Heart left ventricle (tissue), 13 donors: ENCODE measurements around the gene BCL2L1.

Experiments
- POLR2A ChIP-seq, 2 donors: fragments of 450-650 bp; IDR thresholded peaks; one replicate each; pipeline ENCODE4 v1.6.1; 2017; ENCODE audit warnings: antibody characterized with exemption in 2 of 2, mild to moderate bottlenecking in 2 of 2, moderate library complexity in 2 of 2
- TF ChIP-seq, protein P1 (sequence below), 12 donors: fragments of 200-600 bp; sonication (generic) in 4 of 12; IDR thresholded peaks; one replicate each; pipeline versions ENCODE4 v1.5.0 to v1.8.0; 2018 to 2022; ENCODE audit warnings: antibody characterized with exemption in 12 of 12, mild to moderate bottlenecking in 5 of 12
- donor health status: ischemic (EF 13 %, LVEDD 7.1; RV severe dilation, severe dysfunction).
- donor health status: DM: no; HTN: yes; CAD: no.
- donor health status: DM: no; HTN: no; CAD: no.
- donor health status: ischemic (EF 25% LVEDD 6.9; RV normal size, moderate dysfunction).
- donor health status: ischemic (EF 25% LVEDD 5.7; RV mildly dilated, moderate dysfunction).
- donor health status: ischemic (EF 35%, LVEDD 5.7; RV mildly dilated, moderate dysfunction).
- donor health status: nonischemic (EF 11% LVEDD 7.7; RV severe dilation, severe dysfunction).
- donor health status: DM: yes; HTN: yes; CAD: no.
- donor health status: PGD.
- donor health status: ischemic (EF 29% LVEDD 5.4; RV normal size, mild dysfunction).
- donor health status: nonischemic (EF 23%, LVEDD 6.1; RV moderate dilation, normal function).

DNA sequence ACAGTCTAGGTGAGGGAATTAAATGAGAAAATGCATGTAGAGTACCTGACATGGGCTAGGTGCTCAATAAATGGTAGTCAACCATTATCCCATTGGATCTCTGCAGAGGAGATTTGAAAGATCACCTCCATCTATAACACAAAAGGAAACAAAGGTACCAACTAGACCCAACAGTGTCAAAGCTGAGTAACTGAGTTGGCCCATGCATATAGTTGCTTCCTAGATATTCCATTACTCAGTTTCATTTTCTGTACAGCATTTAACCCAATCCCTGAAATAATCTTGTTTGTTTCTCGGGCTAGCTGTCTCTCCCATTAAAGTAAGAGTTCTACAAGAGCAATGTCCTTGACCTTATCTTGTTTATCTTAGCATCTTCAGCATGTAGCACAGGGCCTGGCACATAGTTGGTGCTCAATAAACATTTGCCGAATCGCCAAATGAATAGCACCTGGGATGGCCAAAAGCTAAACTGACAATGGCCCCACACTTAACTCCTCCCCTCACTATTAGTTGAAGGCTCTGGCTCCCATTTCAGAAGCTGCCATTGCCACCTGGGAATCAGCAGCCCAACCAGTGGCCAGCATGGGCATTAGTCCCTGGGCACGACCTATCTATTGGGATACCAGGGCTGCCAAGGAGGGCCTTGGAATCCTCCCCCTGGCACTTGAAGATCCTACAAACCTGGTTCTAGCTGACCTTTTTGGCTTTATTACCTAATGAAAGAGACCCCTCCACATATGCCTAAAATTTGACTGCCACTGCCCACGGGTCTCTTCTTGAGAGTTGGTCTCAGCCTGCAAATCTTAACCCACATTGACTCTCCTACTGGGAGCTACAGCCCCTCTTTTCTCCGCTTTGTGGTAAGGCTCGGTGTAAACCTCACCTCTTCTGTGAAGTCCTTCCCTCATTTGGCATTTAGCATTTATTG lies 22.6 kb downstream of the BCL2L1 start:
- TF ChIP-seq, protein P1, sequence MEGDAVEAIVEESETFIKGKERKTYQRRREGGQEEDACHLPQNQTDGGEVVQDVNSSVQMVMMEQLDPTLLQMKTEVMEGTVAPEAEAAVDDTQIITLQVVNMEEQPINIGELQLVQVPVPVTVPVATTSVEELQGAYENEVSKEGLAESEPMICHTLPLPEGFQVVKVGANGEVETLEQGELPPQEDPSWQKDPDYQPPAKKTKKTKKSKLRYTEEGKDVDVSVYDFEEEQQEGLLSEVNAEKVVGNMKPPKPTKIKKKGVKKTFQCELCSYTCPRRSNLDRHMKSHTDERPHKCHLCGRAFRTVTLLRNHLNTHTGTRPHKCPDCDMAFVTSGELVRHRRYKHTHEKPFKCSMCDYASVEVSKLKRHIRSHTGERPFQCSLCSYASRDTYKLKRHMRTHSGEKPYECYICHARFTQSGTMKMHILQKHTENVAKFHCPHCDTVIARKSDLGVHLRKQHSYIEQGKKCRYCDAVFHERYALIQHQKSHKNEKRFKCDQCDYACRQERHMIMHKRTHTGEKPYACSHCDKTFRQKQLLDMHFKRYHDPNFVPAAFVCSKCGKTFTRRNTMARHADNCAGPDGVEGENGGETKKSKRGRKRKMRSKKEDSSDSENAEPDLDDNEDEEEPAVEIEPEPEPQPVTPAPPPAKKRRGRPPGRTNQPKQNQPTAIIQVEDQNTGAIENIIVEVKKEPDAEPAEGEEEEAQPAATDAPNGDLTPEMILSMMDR (IDR thresholded peaks at IDR 0.05): no peak
- no peak for TF ChIP-seq POLR2A (IDR thresholded peaks at IDR 0.05)
